Stimulated activated memory B cell treated with anti-CD40 and anti-IgM and Interleukin-4, amounts not matched to agents 10 μg/mL and 1 μg/mL and 100 μg/mL, for 72 hours (primary cell): ENCODE results near the gene ANO9.

Source experiments
- ATAC-seq: fragments of 150-1000 bp; cut with Tn5 transposase; 2 replicates; pipeline ENCODE4 v1.10.0; 2021
- H3K27ac Mint-ChIP-seq: one replicate; pipeline ENCODE4 v1.8.0; 2022; ENCODE audit warnings: mild to moderate bottlenecking, mixed read lengths
- H3K27me3 Mint-ChIP-seq: one replicate; pipeline ENCODE4 v1.8.0; 2022; ENCODE audit warnings: mixed read lengths
- H3K36me3 Mint-ChIP-seq: one replicate; pipeline ENCODE4 v1.8.0; 2022; ENCODE audit warnings: mixed read lengths
- H3K4me1 Mint-ChIP-seq: one replicate; pipeline ENCODE4 v1.8.0; 2022; ENCODE audit warnings: mixed read lengths
- H3K4me3 Mint-ChIP-seq: one replicate; pipeline ENCODE4 v1.8.0; 2022; ENCODE audit warnings: mild to moderate bottlenecking, moderate library complexity, mixed read lengths
- H3K9me3 Mint-ChIP-seq: one replicate; pipeline ENCODE4 v1.8.0; 2022; ENCODE audit warnings: mixed read lengths

Gene ANO9

DNA sequence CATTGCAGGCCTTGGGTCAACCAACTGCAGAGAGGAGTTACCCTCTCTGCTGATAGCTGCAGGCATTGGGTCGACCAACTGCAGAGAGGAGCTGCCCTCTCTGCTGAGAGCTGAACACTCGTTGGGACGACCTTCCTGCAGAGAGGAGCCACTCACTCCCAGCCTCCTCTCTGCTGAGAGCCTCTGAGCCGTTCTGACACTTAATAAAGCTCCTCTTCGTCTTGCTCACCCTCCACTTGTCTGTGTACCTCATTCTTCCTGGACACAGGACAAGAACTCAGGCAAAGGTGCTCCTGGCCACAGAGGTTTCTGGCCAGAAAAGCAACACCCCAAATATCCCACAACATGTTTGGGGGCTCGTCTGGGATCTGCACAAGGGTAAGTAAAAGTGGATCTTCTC lies 55.3 kb downstream of the ANO9 start:
- Mint-ChIP-seq H3K9me3 (peaks cover 4% of the 10 kb centered on the region), H3K27ac (no peak overlapping the region), H3K4me1 (no peaks in the 10 kb centered on the region), H3K36me3 (no peaks in the 10 kb centered on the region), H3K4me3 (no peak overlapping the region), H3K27me3 (peaks cover 27% of the 10 kb centered on the region)
- no peak for ATAC-seq

DNA sequence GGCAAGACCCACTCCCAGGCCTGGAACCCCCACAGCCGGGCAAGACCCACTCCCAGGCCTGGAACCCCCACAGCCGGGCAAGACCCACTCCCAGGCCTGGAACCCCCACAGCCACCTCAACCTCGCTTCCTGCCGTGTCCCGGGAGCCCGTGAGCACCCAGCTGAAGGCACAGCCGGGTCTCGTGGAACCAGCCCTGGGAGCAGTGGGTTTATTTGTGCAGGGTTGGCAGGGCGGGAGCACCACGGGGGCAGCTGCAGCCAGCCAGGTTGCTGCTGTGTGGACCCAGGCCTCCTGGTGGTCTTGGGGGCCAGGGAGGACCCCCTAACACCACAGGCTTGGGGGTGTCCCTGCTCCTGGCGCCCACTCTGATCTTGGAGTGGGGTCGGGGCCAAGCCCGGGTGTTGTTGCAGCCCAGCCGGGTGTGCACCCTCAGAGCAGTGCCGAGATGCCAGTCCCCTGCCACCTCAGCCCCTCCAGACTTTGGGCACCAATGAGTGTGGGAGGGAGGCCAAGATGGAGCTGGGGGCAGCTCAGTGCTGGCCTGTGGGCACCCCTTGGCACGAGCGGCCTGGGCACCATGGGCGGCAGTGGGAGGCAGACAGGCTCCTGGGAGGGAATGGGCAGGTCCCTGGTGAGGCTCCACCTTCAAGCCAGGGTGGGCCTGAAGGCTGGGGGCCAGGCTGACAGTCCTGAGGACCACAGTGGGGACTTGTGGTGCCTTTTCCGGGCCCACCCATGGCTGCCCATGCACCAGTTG lies 56.0 kb downstream of the ANO9 start:
- no peak for ATAC-seq
- H3K4me3 Mint-ChIP-seq, result no peak overlapping the region

DNA sequence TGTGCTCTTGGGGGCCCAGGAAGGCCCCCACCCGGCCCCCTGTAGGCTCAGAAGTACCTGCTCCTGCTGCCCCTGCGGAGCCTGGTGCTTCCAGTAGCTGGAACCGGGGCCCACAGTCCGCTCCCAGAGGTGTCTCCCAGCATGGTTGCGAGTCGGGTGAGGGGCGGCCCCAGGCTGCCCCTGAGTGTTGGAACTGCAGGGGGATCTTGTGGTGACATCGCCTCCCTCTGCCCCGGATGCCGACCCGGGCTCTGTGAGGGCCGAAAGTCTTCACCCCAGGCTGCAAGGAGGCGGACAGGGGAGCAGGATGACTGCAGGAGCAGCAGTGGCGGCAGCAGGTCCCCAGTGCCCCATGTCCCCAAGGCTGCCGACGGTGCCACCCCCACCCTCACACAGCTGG lies 57.3 kb downstream of the ANO9 start:
- H3K9me3 Mint-ChIP-seq, result peaks cover 4% of the 10 kb centered on the region
- ATAC-seq, result no peak
- no peaks in the 10 kb centered on the region for H3K36me3 Mint-ChIP-seq
- H3K4me1 Mint-ChIP-seq, result no peaks in the 10 kb centered on the region
- no peak overlapping the region for H3K27ac Mint-ChIP-seq
- peaks cover 27% of the 10 kb centered on the region for H3K27me3 Mint-ChIP-seq
- no peak overlapping the region for H3K4me3 Mint-ChIP-seq

More for the DNA sequence above, 56.0 kb downstream of the ANO9 start:
- no peak overlapping the region for H3K27ac Mint-ChIP-seq
- H3K36me3 Mint-ChIP-seq, result no peaks in the 10 kb centered on the region
- no peaks in the 10 kb centered on the region for H3K4me1 Mint-ChIP-seq
- H3K9me3 Mint-ChIP-seq, result peaks cover 4% of the 10 kb centered on the region
- peaks cover 27% of the 10 kb centered on the region for H3K27me3 Mint-ChIP-seq

DNA sequence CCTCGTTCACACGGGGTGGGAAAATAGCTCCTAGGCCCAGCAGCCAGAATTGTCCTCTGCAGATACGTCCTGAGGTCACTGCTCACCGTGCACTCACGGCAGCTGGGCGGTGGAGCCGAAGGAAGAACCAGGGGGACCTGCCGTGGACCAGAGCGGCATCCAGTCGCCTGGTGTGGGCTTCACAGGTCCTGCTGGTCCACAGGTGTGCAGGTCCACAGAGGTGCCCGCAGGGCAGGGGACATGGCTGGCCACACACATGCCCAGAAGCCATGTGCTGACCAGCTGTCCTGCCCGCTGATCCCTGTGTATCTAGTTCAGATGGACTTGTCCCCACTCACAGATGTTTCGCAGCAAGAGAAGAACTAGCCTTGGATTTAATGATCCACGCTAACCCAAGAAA lies 58.4 kb downstream of the ANO9 start:
- Mint-ChIP-seq H3K4me1 (no peaks in the 10 kb centered on the region), H3K27me3 (peaks cover 37% of the 10 kb centered on the region), H3K4me3 (no peak overlapping the region), H3K9me3 (peaks cover 4% of the 10 kb centered on the region), H3K27ac (no peak overlapping the region), H3K36me3 (no peaks in the 10 kb centered on the region)
- ATAC-seq, result no peak

DNA sequence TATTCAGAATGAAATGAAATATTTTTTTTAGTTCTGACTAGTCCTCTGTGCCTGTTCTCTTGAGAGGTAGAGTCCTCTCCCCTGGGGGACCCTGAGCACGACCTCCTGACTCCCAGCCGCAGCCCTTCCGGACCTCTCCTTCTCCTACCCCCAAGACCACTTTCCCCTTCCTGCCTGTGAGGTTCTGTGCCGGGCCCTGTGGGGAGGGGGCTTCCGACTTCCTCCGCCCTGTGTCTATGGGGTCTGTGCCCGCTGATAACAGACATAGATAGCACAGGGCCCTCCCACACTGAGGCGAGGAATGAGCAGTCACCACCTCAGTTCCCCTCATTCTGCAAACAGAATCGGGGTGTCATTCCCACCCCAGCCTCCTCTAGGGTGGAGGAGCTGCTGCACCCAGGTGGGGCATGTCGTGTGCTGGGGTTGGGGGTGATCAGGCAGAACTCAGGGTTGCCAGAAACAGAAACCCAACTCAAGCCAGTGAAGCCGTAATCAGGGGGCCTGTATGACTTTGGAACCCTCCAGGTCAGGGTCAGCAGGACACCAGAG lies 59.7 kb downstream of the ANO9 start:
- no peak for ATAC-seq
- Mint-ChIP-seq H3K9me3 (peaks cover 2% of the 10 kb centered on the region), H3K27ac (no peak overlapping the region), H3K36me3 (no peaks in the 10 kb centered on the region), H3K4me3 (no peak overlapping the region), H3K4me1 (no peaks in the 10 kb centered on the region), H3K27me3 (peaks cover 49% of the 10 kb centered on the region)

DNA sequence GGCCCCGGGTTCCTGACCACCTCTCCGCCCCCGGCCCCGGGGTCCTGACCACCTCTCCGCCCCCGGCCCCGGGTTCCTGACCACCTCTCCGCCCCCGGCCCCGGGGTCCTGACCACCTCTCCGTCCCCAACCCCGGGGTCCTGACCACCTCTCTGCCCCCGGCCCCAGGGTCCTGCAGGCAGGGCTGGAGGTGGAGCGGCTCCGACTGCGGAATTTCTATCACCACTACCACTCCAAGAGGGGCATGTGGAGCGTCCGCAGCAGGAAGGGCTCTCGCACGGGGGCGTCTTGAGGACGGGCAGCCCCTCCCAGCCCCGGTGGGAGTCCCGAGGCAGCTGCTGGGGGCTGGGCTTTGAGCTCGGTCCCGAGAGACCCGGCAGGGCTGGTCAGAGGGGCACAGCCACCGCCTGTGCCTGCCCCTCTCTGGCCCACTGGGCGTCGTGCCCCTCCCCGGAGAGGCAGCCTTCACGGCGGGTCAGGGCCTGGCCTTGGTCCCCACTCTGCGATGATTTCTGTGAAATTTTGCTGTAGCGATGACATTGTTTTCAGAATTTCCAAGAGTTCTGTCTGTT lies 60.2 kb downstream of the ANO9 start:
- no peak for ATAC-seq
- Mint-ChIP-seq H3K9me3 (no peaks in the 10 kb centered on the region), H3K27me3 (peaks cover 49% of the 10 kb centered on the region), H3K27ac (no peak overlapping the region), H3K4me1 (no peaks in the 10 kb centered on the region), H3K36me3 (no peaks in the 10 kb centered on the region), H3K4me3 (no peak overlapping the region)

DNA sequence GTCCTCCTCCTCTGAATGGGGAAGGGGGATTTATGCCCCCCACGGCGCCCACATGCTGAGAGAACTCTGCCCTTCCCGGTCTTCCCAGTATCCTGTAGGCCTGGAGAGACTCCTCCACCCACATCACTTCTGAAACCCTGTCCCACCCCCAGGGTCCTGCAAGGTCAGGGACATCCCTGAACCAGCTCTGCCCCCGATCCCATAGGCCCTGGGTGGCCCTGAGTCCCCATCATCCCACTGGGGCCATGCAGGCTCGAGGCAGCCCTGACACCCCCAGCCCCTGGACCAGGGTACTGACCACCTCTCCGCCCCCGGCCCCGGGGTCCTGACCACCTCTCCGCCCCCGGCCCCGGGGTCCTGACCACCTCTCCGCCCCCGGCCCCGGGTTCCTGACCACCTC lies 60.8 kb downstream of the ANO9 start:
- Mint-ChIP-seq H3K9me3 (no peaks in the 10 kb centered on the region), H3K27ac (no peak overlapping the region)
- ATAC-seq, result no peak

DNA sequence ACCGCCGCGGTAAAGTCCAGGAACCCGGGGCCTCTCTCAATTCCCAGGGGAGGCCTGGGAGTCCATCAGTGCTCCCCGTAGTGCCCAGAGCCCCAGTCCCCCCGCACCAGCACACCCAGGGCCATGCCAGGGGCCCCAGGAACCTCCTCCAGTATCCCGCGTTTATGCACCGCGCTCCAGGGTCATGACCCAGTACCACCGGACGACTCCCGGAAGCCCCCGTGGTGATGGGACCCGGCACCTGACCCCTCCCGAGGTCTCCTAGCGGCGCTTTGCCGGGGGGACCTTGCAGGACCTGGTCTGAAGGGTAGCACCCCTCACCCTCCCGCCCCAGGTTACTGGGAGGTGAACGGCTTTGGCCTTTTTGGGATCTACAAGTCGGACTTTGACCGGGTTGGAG lies 61.3 kb downstream of the ANO9 start:
- H3K27ac Mint-ChIP-seq, result no peak overlapping the region
- no peaks in the 10 kb centered on the region for H3K4me1 Mint-ChIP-seq
- no peak overlapping the region for H3K4me3 Mint-ChIP-seq
- H3K9me3 Mint-ChIP-seq, result no peaks in the 10 kb centered on the region
- H3K36me3 Mint-ChIP-seq, result no peaks in the 10 kb centered on the region
- ATAC-seq, result no peak
- H3K27me3 Mint-ChIP-seq, result peaks cover 49% of the 10 kb centered on the region

More for the DNA sequence above, 60.8 kb downstream of the ANO9 start:
- H3K4me1 Mint-ChIP-seq, result no peaks in the 10 kb centered on the region
- no peaks in the 10 kb centered on the region for H3K36me3 Mint-ChIP-seq
- H3K27me3 Mint-ChIP-seq, result peaks cover 49% of the 10 kb centered on the region
- no peak overlapping the region for H3K4me3 Mint-ChIP-seq

DNA sequence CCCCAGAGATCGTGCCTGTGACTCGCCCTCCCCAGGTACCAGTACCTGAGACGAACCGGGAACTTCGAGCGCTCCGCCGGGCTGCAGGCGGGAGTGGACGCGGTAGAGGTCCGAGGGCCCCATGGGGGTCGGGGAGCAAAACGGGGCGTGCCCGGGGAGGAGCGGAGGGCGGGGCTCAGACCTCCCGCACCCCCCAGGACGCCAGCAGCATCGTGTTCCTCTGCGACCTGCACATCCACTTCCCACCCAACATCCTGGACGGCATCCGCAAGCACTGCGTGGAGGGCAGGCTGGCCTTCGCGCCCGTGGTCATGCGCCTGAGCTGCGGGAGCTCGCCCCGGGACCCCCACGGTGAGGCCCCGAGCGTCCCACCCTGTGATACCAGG lies 61.7 kb downstream of the ANO9 start:
- Mint-ChIP-seq H3K4me3 (no peak overlapping the region), H3K36me3 (no peaks in the 10 kb centered on the region), H3K27ac (no peak overlapping the region), H3K4me1 (no peaks in the 10 kb centered on the region), H3K9me3 (no peaks in the 10 kb centered on the region), H3K27me3 (peaks cover 49% of the 10 kb centered on the region)
- ATAC-seq, result no peak

DNA sequence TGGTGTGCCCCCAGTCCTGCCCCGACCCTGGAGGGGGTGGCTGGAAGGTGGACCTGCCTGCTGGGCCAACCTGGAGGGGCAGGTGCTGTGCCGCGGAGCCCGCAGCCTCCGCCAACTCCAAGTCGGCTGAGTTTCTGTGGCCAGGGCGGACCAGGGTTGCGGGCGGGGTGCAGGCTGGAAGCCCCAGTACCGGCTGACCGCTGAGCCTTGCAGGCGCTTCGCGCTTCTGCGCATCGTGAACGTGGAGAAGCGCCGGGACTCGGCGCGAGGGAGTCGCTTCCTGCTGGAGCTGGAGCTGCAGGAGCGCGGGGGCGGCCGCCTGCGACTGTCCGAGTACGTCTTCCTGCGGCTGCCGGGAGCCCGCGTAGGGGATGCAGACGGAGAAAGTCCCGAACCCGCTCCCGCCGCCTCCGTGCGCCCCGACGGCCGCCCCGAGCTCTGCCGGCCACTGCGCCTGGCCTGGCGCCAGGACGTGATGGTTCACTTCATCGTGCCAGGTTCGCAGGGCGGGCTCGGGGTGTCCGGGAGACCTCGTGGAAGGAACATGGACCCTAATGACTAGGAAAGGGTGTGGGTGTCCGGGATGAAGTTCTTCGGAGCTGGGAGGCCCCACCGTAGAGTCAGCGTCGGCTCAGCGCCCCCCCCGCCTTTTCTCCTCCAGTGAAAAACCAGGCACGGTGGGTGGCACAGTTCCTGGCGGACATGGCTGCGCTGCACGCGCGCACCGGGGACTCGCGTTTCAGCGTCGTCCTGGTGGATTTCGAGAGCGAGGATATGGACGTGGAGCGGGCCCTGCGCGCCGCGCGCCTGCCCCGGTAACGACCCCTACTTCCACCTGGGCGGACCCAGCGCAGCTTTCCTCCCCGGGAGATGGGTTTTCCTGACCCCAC lies 62.4 kb downstream of the ANO9 start:
- Mint-ChIP-seq H3K4me3 (no peak overlapping the region), H3K27ac (no peak overlapping the region), H3K9me3 (no peaks in the 10 kb centered on the region), H3K36me3 (no peaks in the 10 kb centered on the region), H3K27me3 (peaks cover 49% of the 10 kb centered on the region), H3K4me1 (no peaks in the 10 kb centered on the region)
- no peak for ATAC-seq

DNA sequence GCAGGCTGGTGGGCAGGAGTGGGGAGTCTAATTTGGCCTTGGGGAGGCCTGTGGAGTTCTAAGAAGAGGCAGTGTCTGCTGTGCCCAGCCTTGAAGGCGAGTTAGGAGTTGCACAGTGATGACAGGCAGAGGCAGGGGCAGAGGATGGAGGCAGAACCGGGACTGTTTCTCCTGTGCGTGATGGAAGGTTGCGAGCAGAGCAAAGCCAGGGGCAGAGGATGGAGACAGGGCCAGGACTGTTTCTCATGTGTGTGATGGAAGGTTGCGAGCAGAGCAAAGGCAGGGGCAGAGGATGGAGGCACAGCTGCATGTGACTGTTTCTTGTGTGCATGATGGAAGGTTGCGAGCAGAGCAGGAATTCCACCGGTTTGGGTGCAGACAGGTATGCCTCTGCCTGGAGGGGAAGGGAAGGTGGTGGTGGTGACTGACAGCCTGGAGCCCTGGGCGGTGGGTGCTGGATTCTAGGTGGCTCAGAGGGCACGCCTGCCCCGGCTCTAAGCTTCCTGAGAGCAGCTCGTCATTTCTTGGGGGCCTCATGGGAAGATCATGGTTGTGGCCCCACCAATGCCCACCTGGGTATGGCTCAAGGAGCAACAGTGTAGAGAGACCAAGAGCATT lies 63.8 kb downstream of the ANO9 start:
- peaks cover 45% of the 10 kb centered on the region for H3K27me3 Mint-ChIP-seq
- H3K36me3 Mint-ChIP-seq, result no peaks in the 10 kb centered on the region
- H3K4me1 Mint-ChIP-seq, result peaks cover 4% of the 10 kb centered on the region
- H3K9me3 Mint-ChIP-seq, result no peaks in the 10 kb centered on the region
- H3K4me3 Mint-ChIP-seq, result no peak overlapping the region
- no peak overlapping the region for H3K27ac Mint-ChIP-seq
- ATAC-seq, result no peak

DNA sequence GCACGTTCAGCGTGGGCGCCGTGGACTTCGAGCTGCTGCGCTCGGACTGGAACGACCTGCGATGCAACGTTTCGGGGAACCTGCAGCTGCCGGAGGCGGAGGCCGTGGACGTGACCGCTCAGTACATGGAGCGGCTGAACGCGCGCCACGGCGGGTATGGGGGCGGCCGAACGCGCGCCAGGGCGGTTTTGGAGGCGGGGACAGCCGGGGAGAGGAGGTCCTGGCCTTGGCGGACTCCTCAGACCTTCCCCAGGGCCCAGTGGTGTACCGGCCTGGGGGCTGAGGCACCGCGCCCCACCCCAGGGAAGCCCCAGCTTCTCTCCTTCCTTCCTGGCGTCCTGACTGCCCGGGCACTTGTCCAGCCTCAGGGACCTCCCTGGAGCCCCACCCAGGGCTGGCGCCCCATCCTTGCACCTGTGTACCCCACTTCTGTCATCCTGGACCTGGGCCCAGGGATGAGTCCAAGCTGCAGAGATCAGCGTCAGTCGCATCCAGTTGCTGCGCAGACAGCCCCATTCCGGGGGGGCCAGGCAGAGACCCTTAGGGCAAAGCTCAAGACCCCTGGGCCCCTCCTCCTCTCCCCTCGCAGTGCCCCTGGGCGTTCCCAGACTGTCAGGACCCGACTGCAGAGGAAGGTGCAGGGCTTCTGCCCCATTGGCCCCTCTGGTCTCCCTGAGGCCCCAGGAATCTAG lies 64.5 kb downstream of the ANO9 start:
- no peak for ATAC-seq
- Mint-ChIP-seq H3K36me3 (no peaks in the 10 kb centered on the region), H3K27ac (no peak overlapping the region), H3K4me3 (no peak overlapping the region), H3K9me3 (no peaks in the 10 kb centered on the region), H3K27me3 (peaks cover 42% of the 10 kb centered on the region), H3K4me1 (peaks cover 4% of the 10 kb centered on the region)

DNA sequence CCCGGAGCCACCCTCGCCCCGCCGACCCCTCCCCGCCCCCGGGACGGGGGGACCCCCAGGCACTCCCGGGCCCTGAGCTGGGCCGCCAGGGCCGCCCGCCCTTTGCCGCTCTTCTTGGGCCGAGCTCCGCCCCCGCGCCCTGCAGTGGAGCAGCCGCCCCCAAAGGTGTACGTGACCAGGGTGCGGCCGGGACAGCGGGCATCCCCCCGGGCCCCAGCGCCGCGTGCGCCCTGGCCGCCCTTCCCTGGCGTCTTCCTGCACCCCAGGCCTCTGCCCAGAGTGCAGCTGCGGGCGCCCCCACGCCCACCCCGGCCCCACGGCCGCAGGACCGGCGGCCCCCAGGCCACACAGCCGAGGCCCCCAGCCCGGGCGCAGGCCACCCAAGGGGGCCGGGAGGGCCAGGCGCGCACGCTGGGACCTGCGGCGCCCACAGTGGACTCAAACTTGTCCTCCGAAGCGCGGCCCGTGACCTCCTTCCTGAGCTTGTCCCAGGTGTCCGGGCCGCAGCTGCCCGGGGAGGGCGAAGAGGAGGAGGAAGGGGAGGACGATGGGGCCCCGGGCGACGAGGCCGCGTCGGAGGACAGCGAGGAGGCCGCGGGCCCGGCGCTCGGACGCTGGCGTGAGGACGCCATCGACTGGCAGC lies 65.2 kb downstream of the ANO9 start:
- no peaks in the 10 kb centered on the region for H3K36me3 Mint-ChIP-seq

More for the DNA sequence above, 65.2 kb downstream of the ANO9 start:
- Mint-ChIP-seq H3K27ac (no peak overlapping the region), H3K27me3 (peaks cover 42% of the 10 kb centered on the region), H3K4me3 (no peak overlapping the region), H3K9me3 (no peaks in the 10 kb centered on the region), H3K4me1 (peaks cover 4% of the 10 kb centered on the region)
- ATAC-seq, result peak; percentile 59
